ENCODE data around the gene DTX3. TPM values are rescaled to one million over a fixed set of nuclear protein-coding genes. Genes with fewer than 3 reads are reported as not detected.

Gene DTX3
- total and polyA plus RNA-seq, 2 experiments from 2014 or later, result 22.8 to 46.6 TPM

DNA sequence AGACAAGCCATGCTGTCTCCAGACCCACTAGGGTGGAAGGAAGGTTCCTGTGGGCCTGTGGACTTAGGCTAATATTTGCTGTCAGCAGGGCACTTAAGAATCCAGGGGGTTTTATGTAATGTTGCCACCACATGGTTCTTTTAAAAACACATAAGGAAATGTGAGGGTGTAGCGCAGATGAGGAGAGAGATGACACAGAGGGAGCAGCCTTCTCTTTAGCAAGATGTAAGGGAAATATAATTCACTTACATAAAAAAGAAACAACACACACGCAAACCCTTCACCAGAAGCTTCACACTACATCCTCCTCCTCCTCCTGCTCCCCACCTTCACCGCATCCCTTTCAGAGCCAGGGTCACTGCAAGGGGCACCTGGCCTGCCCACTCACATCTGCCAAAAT is 18.5 kb upstream of the DTX3 start:
- Histone ChIP-seq H3K4me1 (ENCODE audit: insufficient read depth) (peaks cover 4% of the 10 kb centered on the region; the same call in 1 of the 2 replicates), H2AFZ (no peak overlapping the region), H3F3A (replicated peaks; ENCODE audit: low read depth) (peaks cover 16% of the 10 kb centered on the region), H3K4me3 (no peak overlapping the region), H3K27me3 (ENCODE audit: insufficient read depth) (0 out of 2 replicates have a peak, but pooled peaks cover 8% of the 10 kb centered on the region), H3K36me3 (ENCODE audit: insufficient read depth) (peaks cover 8% of the 10 kb centered on the region), H3K79me2 (replicated peaks; ENCODE audit: insufficient read depth) (no peaks in the 10 kb centered on the region), H3K27ac (ENCODE audit: low read depth) (no peak overlapping the region), H3K4me2 (no peak overlapping the region), H3K9me2 (ENCODE audit: insufficient read depth) (no peaks in the 10 kb centered on the region), H4K20me1 (replicated peaks; ENCODE audit: insufficient read depth) (peaks cover 10% of the 10 kb centered on the region; the same call in 1 of the 2 replicates)
- Mint-ChIP-seq H3K27ac (no peak overlapping the region), H3K9me3 (no peaks in the 10 kb centered on the region), H3K27me3 (ENCODE audit: insufficient read depth, low read depth, poor library complexity) (peaks cover 3% of the 10 kb centered on the region), H3K4me1 (peaks cover 9% of the 10 kb centered on the region), H3K36me3 (ENCODE audit: low read depth) (peaks cover 10% of the 10 kb centered on the region), H3K4me3 (no peak overlapping the region)
- ATAC-seq, result no peak
- no peak for DNase-seq (ENCODE audit: low spot score)
- TF ChIP-seq JUNB (IDR thresholded peaks at IDR 0.05; ENCODE audit: unreplicated experiment) (no peak), POLR2AphosphoS5 (IDR thresholded peaks at IDR 0.05; ENCODE audit: low read depth) (no peak), ZNF331 (CRISPR knock-in tag; IDR thresholded peaks at IDR 0.05; ENCODE audit: low read depth) (no peak), CREB1 (CRISPR knock-in tag; IDR thresholded peaks at IDR 0.05; ENCODE audit: low read depth) (no peak), STAT1 (IDR thresholded peaks at IDR 0.05; ENCODE audit: unreplicated experiment) (no peak), EZH2phosphoT487 (IDR thresholded peaks at IDR 0.05; ENCODE audit: unreplicated experiment) (no peak), NANOG (IDR thresholded peaks at IDR 0.05; ENCODE audit: borderline replicate concordance) (no peak), ZNF114 (CRISPR knock-in tag; IDR thresholded peaks at IDR 0.05) (no peak), EZH2 (IDR thresholded peaks at IDR 0.05; ENCODE audit: low read depth, unreplicated experiment) (no peak)
- TF ChIP-seq, protein P1, sequence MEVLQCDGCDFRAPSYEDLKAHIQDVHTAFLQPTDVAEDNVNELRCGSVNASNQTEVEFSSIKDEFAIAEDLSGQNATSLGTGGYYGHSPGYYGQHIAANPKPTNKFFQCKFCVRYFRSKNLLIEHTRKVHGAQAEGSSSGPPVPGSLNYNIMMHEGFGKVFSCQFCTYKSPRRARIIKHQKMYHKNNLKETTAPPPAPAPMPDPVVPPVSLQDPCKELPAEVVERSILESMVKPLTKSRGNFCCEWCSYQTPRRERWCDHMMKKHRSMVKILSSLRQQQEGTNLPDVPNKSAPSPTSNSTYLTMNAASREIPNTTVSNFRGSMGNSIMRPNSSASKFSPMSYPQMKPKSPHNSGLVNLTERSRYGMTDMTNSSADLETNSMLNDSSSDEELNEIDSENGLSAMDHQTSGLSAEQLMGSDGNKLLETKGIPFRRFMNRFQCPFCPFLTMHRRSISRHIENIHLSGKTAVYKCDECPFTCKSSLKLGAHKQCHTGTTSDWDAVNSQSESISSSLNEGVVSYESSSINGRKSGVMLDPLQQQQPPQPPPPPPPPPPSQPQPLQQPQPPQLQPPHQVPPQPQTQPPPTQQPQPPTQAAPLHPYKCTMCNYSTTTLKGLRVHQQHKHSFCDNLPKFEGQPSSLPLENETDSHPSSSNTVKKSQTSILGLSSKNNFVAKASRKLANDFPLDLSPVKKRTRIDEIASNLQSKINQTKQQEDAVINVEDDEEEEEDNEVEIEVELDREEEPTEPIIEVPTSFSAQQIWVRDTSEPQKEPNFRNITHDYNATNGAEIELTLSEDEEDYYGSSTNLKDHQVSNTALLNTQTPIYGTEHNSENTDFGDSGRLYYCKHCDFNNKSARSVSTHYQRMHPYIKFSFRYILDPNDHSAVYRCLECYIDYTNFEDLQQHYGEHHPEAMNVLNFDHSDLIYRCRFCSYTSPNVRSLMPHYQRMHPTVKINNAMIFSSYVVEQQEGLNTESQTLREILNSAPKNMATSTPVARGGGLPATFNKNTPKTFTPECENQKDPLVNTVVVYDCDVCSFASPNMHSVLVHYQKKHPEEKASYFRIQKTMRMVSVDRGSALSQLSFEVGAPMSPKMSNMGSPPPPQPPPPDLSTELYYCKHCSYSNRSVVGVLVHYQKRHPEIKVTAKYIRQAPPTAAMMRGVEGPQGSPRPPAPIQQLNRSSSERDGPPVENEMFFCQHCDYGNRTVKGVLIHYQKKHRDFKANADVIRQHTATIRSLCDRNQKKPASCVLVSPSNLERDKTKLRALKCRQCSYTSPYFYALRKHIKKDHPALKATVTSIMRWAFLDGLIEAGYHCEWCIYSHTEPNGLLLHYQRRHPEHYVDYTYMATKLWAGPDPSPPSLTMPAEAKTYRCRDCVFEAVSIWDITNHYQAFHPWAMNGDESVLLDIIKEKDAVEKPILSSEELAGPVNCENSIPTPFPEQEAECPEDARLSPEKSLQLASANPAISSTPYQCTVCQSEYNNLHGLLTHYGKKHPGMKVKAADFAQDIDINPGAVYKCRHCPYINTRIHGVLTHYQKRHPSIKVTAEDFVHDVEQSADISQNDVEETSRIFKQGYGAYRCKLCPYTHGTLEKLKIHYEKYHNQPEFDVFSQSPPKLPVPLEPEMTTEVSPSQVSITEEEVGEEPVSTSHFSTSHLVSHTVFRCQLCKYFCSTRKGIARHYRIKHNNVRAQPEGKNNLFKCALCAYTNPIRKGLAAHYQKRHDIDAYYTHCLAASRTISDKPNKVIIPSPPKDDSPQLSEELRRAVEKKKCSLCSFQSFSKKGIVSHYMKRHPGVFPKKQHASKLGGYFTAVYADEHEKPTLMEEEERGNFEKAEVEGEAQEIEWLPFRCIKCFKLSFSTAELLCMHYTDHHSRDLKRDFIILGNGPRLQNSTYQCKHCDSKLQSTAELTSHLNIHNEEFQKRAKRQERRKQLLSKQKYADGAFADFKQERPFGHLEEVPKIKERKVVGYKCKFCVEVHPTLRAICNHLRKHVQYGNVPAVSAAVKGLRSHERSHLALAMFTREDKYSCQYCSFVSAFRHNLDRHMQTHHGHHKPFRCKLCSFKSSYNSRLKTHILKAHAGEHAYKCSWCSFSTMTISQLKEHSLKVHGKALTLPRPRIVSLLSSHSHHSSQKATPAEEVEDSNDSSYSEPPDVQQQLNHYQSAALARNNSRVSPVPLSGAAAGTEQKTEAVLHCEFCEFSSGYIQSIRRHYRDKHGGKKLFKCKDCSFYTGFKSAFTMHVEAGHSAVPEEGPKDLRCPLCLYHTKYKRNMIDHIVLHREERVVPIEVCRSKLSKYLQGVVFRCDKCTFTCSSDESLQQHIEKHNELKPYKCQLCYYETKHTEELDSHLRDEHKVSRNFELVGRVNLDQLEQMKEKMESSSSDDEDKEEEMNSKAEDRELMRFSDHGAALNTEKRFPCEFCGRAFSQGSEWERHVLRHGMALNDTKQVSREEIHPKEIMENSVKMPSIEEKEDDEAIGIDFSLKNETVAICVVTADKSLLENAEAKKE (CRISPR knock-in tag; IDR thresholded peaks at IDR 0.05), result no peak
- TF ChIP-seq, protein P2, sequence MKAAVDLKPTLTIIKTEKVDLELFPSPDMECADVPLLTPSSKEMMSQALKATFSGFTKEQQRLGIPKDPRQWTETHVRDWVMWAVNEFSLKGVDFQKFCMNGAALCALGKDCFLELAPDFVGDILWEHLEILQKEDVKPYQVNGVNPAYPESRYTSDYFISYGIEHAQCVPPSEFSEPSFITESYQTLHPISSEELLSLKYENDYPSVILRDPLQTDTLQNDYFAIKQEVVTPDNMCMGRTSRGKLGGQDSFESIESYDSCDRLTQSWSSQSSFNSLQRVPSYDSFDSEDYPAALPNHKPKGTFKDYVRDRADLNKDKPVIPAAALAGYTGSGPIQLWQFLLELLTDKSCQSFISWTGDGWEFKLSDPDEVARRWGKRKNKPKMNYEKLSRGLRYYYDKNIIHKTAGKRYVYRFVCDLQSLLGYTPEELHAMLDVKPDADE (IDR thresholded peaks at IDR 0.05), result no peak
- TF ChIP-seq, protein P3, sequence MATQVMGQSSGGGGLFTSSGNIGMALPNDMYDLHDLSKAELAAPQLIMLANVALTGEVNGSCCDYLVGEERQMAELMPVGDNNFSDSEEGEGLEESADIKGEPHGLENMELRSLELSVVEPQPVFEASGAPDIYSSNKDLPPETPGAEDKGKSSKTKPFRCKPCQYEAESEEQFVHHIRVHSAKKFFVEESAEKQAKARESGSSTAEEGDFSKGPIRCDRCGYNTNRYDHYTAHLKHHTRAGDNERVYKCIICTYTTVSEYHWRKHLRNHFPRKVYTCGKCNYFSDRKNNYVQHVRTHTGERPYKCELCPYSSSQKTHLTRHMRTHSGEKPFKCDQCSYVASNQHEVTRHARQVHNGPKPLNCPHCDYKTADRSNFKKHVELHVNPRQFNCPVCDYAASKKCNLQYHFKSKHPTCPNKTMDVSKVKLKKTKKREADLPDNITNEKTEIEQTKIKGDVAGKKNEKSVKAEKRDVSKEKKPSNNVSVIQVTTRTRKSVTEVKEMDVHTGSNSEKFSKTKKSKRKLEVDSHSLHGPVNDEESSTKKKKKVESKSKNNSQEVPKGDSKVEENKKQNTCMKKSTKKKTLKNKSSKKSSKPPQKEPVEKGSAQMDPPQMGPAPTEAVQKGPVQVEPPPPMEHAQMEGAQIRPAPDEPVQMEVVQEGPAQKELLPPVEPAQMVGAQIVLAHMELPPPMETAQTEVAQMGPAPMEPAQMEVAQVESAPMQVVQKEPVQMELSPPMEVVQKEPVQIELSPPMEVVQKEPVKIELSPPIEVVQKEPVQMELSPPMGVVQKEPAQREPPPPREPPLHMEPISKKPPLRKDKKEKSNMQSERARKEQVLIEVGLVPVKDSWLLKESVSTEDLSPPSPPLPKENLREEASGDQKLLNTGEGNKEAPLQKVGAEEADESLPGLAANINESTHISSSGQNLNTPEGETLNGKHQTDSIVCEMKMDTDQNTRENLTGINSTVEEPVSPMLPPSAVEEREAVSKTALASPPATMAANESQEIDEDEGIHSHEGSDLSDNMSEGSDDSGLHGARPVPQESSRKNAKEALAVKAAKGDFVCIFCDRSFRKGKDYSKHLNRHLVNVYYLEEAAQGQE (IDR thresholded peaks at IDR 0.05; ENCODE audit: unreplicated experiment), result no peak
- TF ChIP-seq, protein P4, sequence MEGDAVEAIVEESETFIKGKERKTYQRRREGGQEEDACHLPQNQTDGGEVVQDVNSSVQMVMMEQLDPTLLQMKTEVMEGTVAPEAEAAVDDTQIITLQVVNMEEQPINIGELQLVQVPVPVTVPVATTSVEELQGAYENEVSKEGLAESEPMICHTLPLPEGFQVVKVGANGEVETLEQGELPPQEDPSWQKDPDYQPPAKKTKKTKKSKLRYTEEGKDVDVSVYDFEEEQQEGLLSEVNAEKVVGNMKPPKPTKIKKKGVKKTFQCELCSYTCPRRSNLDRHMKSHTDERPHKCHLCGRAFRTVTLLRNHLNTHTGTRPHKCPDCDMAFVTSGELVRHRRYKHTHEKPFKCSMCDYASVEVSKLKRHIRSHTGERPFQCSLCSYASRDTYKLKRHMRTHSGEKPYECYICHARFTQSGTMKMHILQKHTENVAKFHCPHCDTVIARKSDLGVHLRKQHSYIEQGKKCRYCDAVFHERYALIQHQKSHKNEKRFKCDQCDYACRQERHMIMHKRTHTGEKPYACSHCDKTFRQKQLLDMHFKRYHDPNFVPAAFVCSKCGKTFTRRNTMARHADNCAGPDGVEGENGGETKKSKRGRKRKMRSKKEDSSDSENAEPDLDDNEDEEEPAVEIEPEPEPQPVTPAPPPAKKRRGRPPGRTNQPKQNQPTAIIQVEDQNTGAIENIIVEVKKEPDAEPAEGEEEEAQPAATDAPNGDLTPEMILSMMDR (conservative IDR thresholded peaks at IDR 0.05; ENCODE audit: low read depth in 2 of 2), result no peak

All from GM23338 (cell line).